ENCODE data around the gene MAPK14. TPM values are rescaled to one million over a fixed set of nuclear protein-coding genes. Genes with fewer than 3 reads are reported as not detected.

Gene MAPK14
- total RNA-seq, 3 donors from 2014 or later (not counting 1 experiment from before 2014, with no cell fraction given) = 68.0 to 106 (median 84.5) TPM

DNA sequence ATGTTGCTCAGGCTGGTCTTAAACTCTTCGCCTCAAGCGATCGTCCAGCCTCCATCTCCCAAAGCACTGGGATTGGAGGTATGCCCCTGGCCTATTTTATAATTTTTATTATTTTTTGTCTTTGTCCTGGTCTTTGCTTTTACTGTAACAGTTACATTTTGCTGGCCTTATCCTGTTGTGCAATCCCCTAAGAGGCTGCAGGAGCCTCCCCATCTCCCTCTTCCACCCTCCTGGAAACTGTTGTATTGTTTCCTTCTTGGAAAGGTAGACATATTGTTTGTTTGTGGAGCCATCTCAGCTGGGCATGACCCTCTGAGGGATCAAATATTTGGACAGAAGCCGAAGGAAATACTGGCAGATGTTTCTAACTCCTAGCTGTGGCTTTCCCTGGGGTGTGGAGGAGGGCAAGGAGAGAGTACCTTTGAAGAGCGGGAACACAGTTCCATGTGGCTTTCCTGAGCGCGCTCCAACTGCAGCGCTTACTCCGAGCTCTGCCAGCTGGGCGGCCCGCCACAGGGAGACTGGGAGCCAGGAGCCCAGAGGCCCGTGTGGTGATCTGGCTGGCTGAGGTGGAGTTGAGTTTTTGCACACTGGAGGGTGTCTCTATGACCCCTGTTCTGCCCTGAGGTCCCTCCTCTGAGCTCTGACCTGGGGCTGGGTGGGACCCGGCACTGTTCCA, 107.6 kb downstream of the MAPK14 start:
- peaks cover 28% of the 10 kb centered on the region for H3K4me1 ChIP-seq (ENCODE audit: control insufficient read depth, insufficient read depth, low read length)
- H3K4me1 Mint-ChIP-seq = peaks cover 31 to 44% of the 10 kb centered on the region in 2 donors
- TF ChIP-seq, protein P1, sequence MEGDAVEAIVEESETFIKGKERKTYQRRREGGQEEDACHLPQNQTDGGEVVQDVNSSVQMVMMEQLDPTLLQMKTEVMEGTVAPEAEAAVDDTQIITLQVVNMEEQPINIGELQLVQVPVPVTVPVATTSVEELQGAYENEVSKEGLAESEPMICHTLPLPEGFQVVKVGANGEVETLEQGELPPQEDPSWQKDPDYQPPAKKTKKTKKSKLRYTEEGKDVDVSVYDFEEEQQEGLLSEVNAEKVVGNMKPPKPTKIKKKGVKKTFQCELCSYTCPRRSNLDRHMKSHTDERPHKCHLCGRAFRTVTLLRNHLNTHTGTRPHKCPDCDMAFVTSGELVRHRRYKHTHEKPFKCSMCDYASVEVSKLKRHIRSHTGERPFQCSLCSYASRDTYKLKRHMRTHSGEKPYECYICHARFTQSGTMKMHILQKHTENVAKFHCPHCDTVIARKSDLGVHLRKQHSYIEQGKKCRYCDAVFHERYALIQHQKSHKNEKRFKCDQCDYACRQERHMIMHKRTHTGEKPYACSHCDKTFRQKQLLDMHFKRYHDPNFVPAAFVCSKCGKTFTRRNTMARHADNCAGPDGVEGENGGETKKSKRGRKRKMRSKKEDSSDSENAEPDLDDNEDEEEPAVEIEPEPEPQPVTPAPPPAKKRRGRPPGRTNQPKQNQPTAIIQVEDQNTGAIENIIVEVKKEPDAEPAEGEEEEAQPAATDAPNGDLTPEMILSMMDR (IDR thresholded peaks at IDR 0.05) = no peak
- no peaks in the 10 kb centered on the region for H3K9me3 Mint-ChIP-seq
- no peak overlapping the region for H3K27ac ChIP-seq (ENCODE audit: low read length)
- no peak for ATAC-seq
- no peaks in the 10 kb centered on the region for H3K36me3 Mint-ChIP-seq
- no peak overlapping the region for H3K4me3 ChIP-seq (ENCODE audit: low read length)
- H3K4me3 Mint-ChIP-seq = no peak overlapping the region
- intact Hi-C loops (cut with micrococcal nuclease) = no loop called here
- H3K27me3 ChIP-seq (ENCODE audit: control insufficient read depth, insufficient read depth, low read length) = no peaks in the 10 kb centered on the region
- peaks cover 40% of the 10 kb centered on the region for H3K36me3 ChIP-seq (ENCODE audit: control insufficient read depth, insufficient read depth, low read length)
- 97% methylated on average over 13 of the region's 13 CpGs for WGBS (ENCODE audit: insufficient coverage)
- H3K9me3 ChIP-seq (ENCODE audit: control insufficient read depth, insufficient read depth, low read length) = no peaks in the 10 kb centered on the region
- no peak overlapping the region for H3K27ac Mint-ChIP-seq
- no peak for DNase-seq
- no peaks in the 10 kb centered on the region for H3K27me3 Mint-ChIP-seq (ENCODE audit: low read depth in 2 of 2)

GRCh38 chr6:36136034-36136433, 108.4 kb downstream of the MAPK14 start:
- H3K36me3 ChIP-seq (ENCODE audit: control insufficient read depth, insufficient read depth, low read length) = peaks cover 40% of the 10 kb centered on the region
- no peak for ATAC-seq
- no peak for DNase-seq
- H3K9me3 ChIP-seq (ENCODE audit: control insufficient read depth, insufficient read depth, low read length) = no peaks in the 10 kb centered on the region
- WGBS (ENCODE audit: insufficient coverage) = 83% methylated on average over 2 of the region's 2 CpGs
- intact Hi-C loops (cut with micrococcal nuclease) = no loop called here
- Mint-ChIP-seq H3K36me3 (no peaks in the 10 kb centered on the region), H3K4me1 (peaks cover 34 to 44% of the 10 kb centered on the region in 2 donors), H3K4me3 (no peak overlapping the region), H3K9me3 (no peaks in the 10 kb centered on the region), H3K27me3 (ENCODE audit: low read depth in 2 of 2) (no peaks in the 10 kb centered on the region), H3K27ac (no peak overlapping the region)
- H3K4me1 ChIP-seq (ENCODE audit: control insufficient read depth, insufficient read depth, low read length) = peaks cover 28% of the 10 kb centered on the region
- H3K27me3 ChIP-seq (ENCODE audit: control insufficient read depth, insufficient read depth, low read length) = no peaks in the 10 kb centered on the region
- H3K27ac ChIP-seq (ENCODE audit: low read length) = no peak overlapping the region
- H3K4me3 ChIP-seq (ENCODE audit: low read length) = no peak overlapping the region
- TF ChIP-seq, protein P1 (IDR thresholded peaks at IDR 0.05) = no peak

DNA sequence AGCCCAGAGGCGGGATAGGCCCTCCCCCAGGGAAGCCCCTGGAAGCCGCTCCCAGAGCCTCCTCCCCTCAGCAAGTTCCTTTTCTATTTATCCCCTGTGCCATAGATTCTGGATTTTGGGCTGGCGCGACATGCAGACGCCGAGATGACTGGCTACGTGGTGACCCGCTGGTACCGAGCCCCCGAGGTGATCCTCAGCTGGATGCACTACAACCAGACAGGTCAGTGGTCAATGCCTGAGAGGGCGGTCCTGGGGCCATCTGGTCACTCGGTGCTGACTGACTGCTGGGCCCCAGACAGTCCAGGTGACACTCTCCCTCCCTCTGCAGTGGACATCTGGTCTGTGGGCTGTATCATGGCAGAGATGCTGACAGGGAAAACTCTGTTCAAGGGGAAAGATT, 108.9 kb downstream of the MAPK14 start:
- Mint-ChIP-seq H3K27ac (no peak overlapping the region), H3K36me3 (no peaks in the 10 kb centered on the region), H3K4me1 (peaks cover 37 to 44% of the 10 kb centered on the region in 2 donors), H3K9me3 (no peaks in the 10 kb centered on the region), H3K27me3 (ENCODE audit: low read depth in 2 of 2) (no peaks in the 10 kb centered on the region), H3K4me3 (no peak overlapping the region)
- H3K9me3 ChIP-seq (ENCODE audit: control insufficient read depth, insufficient read depth, low read length) = no peaks in the 10 kb centered on the region
- intact Hi-C loops (cut with micrococcal nuclease) = no loop called here
- H3K27me3 ChIP-seq (ENCODE audit: control insufficient read depth, insufficient read depth, low read length) = no peaks in the 10 kb centered on the region
- peaks cover 28% of the 10 kb centered on the region for H3K4me1 ChIP-seq (ENCODE audit: control insufficient read depth, insufficient read depth, low read length)
- peaks cover 40% of the 10 kb centered on the region for H3K36me3 ChIP-seq (ENCODE audit: control insufficient read depth, insufficient read depth, low read length)
- ATAC-seq (no peak), DNase-seq (no peak)
- no peak overlapping the region for H3K27ac ChIP-seq (ENCODE audit: low read length)
- TF ChIP-seq, protein P1 (IDR thresholded peaks at IDR 0.05) = no peak
- no peak overlapping the region for H3K4me3 ChIP-seq (ENCODE audit: low read length)
- 96% methylated on average over 12 of the region's 12 CpGs for WGBS (ENCODE audit: insufficient coverage)

GRCh38 chr6:36138667-36139066, 111.1 kb downstream of the MAPK14 start:
- DNase-seq = no peak
- H3K4me3 ChIP-seq (ENCODE audit: low read length) = no peak overlapping the region
- no peaks in the 10 kb centered on the region for H3K27me3 Mint-ChIP-seq (ENCODE audit: low read depth in 2 of 2)
- no peaks in the 10 kb centered on the region for H3K9me3 Mint-ChIP-seq
- ATAC-seq = no peak
- no peak overlapping the region for H3K27ac ChIP-seq (ENCODE audit: low read length)
- no peak overlapping the region for H3K27ac Mint-ChIP-seq
- 95% methylated on average over 15 of the region's 15 CpGs for WGBS (ENCODE audit: insufficient coverage)
- H3K4me3 Mint-ChIP-seq = no peak overlapping the region
- TF ChIP-seq, protein P1 (IDR thresholded peaks at IDR 0.05) = no peak
- intact Hi-C loops (cut with micrococcal nuclease) = no loop called here
- peaks cover 27 to 33% of the 10 kb centered on the region in 2 donors for H3K4me1 Mint-ChIP-seq
- peaks cover 21% of the 10 kb centered on the region for H3K4me1 ChIP-seq (ENCODE audit: control insufficient read depth, insufficient read depth, low read length)
- peaks cover 40% of the 10 kb centered on the region for H3K36me3 ChIP-seq (ENCODE audit: control insufficient read depth, insufficient read depth, low read length)
- H3K27me3 ChIP-seq (ENCODE audit: control insufficient read depth, insufficient read depth, low read length) = no peaks in the 10 kb centered on the region
- no peaks in the 10 kb centered on the region for H3K9me3 ChIP-seq (ENCODE audit: control insufficient read depth, insufficient read depth, low read length)
- H3K36me3 Mint-ChIP-seq = no peaks in the 10 kb centered on the region

Data from natural killer cell (primary cell).